Stimulated activated CD4-positive, alpha-beta T cell treated with anti-CD3 and anti-CD28 coated beads, Interleukin-1b, Interleukin-23, amount 100 ng/mL, for 48 hours (primary cell): Measurements from ENCODE around the gene HDLBP.

ENCODE experiments used
- DNase-seq: peaks from one replicate; pipeline ENCODE4 v3.0.0-alpha.2; 2020

The HDLBP gene

DNA sequence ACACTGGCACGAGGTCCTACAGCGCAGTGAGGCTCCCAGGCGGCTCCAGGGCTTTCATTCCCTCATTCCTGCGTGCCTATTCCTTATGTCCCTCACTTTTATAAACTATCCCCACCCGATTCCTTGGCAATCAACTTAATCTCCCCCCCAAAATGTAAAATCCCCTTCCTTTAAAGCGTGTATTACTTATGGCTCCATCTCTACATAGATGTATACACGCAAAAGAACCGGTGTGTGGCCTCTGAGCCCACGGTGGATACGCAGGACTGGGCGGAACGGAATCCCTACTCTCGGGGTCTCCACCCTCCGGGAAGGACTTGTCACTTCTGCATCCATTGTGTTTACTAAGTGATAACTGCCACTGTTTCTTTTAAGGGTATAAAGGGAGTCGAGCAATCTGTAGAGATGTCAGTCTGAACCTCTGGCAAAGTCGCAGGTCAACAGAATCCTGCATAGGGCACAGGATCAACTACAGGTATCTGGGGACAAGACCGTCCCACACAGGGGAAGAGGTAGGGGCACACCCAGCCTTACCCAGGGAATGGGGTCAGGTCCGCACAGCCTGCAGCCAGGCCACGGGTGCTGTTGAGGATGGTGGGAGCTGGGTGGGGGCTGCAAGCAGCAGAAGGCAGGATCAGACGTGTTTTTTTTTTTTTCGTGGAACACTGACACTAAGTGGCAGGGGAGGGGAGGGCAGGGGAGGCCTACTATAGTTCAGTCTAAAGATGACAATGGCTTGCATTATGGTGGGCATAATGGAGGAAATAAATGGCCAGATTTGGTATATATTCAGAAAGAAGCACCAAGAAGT lies 42.1 kb downstream of the HDLBP start:
- DNase-seq, result no peak

DNA sequence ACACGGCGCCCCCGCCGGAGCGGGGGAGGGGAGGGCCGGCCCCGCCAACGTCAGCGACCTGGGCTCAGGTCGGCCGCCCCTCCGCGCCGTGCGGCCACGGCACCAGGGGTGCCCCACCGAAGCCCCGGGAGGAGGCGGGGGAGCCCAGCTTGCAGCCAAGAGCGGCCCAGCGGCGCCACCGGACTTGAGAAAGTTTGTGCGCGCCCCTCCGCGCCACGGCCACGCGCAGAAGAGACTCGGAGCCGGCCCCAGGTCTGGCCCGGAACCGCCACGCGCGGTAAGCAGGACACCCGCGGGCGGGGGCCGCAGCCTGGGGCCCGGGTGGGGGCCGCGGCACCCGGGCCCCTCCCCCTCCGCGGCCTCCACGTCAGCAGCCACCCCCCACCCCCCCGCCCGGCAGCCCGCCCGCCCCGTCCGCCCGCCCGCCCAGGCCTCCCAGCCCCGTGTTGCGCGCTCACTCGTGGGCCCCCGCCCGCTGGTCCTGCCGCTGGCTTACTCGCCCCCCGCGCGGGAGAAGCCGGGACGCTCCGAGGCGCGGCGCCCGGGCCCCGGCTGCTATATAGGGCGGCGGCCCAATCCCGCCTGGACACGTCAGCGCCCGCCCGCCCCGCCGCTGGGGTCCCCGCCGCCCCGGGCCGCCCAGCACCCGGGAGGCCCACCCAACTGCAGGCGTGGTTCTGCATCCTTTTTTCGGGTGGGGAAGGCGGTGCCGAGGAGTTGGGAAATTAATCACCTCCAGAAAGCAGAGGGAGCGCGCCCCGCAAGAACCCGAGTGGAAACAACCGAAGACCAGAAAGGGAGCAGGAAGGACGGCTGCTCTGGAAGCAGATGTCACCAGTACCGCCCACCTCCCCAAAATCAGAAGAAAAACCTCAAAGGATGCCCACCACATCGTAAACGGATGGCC lies 42.9 kb downstream of the HDLBP start:
- DNase-seq, result peak; percentile 24

DNA sequence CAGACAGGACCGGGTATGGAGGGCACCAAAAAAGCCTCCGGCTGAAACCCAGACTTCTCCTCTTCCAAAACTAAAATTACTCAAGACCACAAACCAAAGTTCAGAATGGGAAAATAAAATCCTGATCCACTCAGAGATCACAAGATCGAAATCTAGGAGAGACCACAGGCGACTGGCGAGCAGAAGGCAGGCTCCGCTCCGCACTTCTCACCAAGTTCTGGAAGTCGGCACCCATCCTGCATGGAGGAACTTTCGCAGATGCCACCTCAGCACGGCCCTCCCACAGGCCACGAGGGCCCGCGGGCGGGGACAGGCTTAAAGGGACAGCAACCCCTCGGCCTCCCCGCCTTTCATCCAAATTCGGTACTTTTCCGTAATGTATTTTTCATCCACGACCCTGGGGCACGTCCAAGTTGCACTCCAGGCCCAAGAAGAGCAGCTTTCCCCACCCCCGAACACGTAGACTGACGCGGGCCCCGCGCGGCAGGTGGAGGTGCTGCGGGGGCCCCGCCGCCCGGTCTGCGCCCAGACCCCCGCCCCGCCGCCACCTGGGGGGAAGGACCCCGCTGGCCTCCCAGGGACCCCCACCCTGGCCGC lies 43.7 kb downstream of the HDLBP start:
- DNase-seq, result peak; percentile 55

DNA sequence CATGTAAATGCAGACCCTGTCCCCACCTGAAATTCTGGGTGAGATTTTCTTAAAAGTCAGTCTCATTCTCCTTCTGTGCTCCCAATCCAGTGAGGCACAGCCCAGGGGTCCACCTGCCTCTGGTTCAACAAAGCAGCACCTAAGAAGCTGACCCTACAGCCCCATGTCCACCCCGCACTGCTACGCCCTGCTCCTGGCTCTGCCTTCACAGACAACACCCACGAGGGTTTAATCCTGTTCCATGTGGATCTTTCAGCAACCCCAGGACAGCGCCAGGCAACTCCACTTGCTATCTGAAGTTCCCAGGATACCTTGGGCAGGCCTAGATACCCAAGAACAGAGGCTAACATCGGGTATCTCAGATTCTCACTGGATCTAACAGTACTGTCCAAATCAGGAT lies 44.9 kb downstream of the HDLBP start:
- DNase-seq, result no peak

DNA sequence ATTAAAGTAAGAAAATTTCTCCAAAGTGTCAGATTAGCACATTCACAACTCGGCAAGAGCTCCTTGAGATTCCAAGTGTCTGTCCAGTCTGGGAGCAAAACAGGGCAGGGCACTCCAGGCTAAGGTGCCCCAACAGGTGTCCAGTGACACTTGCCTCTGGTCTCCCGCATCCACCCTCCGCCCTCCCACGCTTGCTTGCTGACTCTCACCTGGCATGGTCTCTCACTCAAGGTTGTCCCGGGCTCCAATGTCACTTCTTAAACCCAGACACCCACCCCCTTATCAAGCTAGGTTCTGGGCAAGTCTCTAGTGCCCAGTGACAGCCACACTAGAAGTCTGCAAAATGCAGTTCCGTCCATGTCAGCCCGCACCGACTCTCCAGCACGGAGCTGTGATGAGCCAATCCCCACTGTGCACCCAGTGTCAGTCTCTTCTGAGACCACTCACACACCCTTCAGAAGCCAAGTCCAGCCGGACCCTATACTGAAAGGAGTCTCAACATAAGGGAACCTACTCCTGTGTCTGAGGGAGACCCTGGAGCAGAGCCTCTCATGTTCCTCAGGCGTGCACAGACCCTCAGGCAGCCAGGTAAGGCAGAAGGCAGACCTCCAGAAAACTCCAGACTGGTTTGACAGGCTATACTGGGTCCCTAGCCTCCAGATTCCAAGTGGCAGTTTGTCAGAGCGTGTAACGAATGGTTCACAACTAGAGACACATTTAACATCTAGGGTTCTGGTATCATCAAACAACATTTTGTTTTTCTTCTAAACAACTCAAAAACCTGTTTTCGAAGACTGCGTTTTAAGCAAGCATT lies 45.6 kb downstream of the HDLBP start:
- DNase-seq, result no peak

DNA sequence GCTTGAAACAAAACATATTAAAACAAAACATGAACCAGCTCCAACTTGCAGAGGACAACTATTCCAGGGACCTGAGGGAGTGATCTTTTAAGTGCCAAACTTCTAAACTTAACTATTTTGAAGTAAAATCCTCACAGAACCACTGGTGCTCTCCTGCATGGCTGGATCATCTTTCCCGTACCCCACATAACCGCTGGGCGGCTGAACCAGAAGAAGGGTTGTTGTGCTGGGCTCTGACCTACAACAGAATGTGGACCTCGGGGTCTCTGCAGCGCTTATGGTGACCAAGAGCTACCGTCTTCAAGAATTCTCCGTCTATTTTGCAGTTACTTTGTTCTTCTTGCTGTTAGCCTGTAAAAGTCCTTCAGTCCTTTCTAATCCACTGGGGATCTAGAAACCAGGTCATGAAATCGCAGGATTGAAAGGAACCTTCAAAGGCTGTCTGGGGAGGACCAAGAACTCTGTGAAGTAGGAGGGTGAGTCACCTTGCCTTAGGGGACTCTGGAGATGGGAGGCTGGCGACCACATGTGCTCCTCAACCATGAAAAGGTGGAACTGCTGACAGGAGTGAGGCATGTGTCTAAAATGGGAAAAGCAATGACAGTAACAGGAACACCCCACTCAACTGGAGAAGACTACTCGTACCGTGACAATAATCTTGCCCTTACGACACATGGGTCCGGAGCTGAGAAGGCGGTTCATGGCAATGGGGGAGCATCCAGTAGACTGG lies 46.6 kb downstream of the HDLBP start:
- DNase-seq, result no peak

DNA sequence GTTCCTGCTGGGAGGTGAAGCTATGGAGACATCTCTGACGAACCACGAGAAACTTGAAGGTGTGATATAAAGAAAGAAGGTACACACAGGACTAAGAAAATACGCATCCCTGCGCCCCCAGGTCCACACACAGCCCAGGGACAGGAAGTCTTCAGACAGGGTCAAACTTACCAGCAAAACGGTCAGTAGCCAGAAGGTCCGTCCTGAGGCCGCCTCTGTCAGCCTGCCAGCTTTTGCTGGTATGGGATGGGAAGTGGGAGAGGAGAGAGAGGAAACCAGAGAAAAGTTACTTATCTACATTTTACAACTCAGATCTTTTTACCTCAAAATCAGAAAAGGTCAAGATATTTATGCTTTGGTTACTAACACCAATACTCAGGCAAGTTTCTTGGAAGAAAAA lies 47.2 kb downstream of the HDLBP start:
- DNase-seq, result no peak

DNA sequence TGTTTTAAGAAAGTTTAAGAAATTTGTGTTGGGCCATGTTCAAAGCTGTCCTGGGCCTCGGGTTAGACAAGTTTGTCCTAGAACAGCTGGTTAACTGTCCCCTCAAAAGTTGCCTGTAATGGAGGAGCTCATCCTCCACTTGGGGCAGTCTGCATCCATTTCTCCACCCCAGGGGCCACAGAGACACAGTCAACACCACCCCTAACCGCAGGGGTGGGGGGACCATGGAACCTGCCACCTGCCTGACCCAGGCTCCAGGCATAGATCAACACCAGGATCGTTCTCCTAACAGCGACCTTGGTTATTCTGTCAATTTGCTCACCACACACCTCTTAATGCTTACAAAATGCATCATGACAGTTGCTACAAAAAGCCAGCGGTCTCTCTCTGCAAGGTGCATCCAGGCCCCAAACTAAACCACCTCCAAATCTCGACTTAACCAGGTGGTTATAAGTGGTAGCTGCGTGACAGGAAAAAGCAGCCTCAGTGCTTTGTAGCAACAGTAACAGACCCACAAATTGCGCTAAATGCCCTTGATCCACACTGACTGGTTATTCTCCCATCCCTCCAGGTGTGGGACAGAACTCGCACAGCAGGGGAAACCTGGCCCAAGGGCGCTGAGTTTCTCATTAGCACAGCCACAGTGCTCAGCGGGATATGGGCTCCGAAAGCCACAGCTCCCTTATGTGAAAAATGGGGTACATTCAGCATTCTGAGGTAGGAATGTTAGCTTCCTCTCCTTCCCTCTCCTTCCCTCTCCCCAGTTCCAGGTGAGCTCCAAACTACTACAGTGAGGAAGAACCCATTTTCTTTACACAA lies 48.0 kb downstream of the HDLBP start:
- DNase-seq, result no peak

DNA sequence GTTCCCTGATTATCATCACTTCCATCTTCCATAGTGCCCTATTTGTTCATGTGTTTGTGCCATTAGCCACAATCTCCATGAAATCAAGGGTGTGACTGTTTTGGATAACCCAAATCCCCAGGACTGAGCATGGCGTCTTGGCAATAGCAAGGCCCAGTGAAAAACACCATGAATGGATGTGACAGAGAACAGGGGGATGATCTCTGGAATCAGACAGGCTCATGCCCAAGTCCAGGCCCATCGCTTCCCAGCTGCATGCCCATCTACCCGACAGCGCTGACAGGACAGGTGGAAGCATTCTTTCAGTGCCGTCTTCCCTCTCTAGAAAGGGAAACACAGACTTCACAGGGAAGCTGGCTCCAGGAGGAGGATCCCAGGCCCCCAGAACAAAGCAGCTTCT lies 50.0 kb downstream of the HDLBP start:
- DNase-seq, result no peak

DNA sequence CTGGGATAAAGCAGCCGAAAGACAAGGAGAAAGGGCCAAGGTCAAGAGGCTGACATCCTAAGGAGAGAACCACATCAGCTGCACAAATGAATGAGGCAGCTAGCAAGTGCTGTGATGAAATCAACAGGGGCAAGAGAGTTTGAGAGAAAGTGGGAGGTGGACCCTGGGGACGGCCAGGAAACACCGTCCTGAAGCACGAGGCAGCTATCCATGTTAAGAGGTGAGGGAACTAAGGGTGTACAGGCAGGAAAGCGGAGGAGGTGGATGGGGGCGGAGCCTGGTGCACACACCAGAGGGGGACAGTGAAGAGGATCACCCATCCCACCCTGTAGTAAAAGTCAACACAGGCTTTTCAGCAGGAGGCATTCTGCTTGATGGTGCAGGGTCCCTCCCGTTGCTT lies 52.4 kb downstream of the HDLBP start:
- no peak for DNase-seq

DNA sequence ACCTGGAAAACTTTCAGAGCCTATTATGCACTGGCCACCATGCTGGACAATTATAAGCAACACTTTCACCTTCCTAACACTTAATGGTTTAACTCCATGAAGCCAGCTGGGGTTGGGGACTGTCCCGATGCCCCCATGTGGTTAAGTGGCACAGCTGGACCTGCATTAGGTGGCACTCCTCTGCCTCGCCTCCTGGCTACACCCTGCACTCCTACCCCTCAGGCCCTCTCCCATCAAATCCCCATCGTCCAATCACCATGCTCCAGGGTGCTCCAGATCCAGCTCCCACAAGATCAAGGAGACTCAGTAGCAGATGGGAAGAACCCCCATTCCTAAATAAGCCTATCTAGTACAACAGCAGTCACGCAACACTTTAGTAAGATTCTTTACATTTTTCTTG lies 53.8 kb downstream of the HDLBP start:
- DNase-seq, result no peak

DNA sequence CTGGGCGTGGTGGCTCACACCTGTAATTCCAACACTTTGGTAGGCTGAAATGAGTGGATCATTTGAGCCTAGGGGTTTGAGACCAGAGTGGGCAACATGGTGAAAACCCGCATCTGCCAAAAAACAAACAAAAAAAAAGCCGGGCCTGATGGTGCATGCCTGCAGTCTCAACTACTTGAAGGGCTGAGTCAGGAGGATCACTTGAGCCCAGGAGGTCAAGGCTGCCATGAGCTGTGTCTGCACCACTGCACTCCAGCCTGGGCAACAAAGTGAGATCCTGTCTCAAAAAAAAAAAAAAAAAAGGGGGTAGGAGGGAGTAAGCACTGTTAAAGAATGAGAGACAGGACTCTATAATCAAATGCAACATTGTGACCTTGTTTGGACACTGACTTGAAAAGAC lies 54.6 kb downstream of the HDLBP start:
- no peak for DNase-seq

DNA sequence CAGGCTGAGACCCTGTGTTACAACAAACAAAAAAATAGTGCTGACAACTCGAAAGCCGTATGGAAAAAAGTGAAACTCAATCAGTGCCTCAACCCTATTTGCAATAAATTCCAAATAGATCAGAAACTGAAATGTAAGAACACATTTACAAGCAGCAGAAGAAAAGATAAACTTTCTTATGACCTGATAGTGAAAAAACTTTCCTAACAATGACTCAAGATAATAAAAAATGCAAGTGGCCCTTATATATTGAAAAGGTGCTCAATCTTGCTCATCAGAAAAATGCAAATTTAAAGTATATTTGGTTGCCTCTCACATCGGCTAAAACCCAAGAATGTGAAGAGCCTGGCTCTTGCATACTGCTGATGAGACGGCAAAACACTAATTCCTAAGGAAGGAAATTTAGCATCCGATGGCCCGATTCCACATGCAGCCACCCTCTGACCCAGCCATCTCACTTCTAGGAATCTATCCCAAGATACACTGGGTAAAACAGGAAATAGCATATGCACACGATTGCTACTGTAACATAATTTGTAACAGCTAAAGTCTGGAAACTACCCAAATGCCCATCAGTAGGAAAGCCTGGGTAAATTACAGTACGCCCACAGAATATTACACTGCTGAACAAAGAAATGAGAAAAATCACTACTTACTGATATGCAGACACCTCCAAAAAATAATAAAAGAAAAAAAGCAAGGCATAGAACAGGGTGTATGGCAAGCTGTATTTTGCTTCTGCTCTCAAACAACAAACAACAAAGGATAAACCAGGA lies 56.8 kb downstream of the HDLBP start:
- DNase-seq, result no peak

DNA sequence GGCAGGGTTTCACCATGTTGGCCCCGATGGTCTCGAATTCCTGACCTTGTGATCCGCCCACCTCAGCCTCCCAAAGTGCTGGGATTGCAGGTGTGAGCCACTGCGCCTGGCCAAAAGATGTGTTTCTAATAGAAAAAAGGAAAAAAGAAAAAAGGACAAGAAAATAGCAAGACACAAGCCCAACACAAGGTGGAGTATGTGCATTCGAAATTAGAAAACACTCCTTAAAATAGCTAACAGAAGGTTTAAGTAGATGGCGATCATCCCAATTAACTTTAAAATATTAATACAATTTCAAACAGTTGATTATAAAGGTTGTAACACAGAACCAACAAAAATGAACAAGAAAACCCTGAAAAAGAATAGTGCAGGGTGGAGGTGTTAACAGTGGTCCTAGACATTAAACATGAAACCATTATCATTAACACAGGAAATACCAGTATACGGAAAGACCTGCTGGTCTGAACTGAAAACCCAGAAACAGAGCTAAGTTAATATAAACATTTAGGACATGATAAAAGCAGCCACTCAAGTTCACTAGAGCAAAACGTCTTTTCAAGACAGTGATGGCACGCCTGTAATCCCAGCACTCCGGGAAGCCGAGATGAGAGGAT lies 57.9 kb downstream of the HDLBP start:
- DNase-seq, result no peak

DNA sequence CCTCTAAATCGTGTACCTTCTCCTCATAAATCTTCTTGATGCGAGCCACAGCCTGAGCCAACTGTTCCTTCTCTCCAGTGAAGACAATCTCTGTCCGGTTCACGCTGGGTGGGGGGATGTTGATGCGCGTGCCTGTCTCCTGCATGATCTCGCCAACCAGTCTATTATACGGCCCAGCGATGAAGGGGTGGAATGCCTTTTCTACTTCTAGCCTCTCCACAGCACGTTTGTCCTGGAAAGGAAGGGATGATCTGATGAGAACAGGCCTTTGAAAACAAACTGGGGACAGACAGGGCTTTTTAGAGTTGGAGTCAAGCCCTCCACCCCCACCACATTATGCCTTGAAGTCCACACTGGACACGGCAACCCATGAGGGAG lies 59.3 kb downstream of the HDLBP start:
- no peak for DNase-seq

DNA sequence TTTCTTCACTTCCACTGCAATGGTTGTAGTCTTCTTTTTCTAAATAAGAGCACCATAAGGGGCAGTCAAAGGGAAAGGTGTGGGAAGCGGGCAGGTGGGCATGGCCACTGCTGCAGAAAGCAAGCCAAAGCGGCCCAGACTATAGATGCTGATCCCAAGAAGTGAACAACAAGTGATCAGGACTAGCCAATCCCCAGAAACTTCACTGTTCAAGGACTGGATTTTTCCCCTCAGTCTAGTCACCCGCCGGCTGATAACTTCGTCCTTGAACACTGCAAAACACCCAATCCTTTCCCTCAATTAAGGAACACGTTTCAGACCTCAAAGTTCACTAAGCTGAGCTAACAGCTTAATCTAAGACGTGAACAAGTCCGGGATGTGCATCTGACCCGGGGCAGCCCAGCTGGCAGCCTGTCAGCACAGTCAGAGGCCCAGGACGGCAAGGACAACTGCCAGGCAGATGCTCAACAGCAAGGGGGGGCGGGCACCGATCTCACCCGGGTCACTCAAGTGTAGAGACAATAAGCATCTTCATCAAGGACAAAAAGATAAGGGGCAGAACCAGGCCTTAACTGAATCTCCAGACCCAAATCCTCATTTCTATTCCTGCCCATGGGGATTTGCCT lies 59.8 kb downstream of the HDLBP start:
- DNase-seq, result no peak

DNA sequence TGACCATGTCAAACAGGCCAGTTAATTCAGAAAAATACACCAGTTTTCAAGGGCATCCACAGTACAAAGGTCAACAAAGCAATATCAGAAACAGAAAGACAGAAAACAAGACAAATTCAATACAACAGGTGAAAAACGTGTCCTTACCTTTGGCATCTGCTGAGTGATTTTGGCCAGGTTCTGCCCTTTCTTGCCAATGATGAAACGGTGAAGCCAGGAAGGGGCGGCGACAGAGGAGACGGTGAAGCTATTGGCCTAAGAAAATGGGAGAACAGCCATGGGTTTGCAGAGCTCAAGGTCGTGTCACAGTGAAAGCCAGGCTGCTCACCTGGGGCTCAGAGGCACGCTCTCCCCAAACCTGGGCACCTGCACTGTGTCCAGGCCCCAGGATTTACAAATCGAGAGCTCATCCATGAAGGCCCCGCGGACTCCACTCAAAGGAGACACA lies 60.5 kb downstream of the HDLBP start:
- DNase-seq, result no peak

DNA sequence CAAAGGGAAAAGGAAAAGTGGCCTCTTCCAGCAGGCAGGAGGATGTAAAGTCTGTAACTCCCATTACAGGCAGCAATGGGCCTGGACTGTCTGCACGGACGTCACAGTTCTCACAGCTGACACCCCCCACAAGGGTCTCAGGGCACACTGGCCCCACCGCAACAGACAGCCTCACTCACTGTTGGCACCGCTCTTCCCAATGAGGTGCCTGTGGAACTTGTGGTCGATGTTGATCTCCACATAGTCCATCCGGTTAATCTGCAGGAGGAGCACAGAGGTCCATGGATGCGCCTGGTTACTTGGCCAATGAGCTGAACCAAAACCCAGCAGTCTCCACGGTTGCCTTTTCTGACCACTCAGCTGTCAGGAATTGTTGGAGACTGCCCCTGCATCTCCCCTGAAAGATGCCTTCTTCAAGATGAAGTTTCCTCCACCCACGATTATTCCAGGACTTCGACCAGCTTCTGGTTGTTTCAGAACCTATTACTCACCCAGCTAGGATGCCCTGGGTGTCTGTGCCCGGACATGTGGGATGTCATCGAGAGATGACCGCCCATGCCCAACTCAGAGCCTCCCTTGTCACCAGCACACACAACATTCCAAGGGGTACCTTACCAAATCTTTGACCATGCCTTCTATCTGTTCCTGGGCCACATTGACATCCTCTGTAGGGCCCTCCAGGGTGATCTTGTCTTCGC lies 62.5 kb downstream of the HDLBP start:
- DNase-seq, result no peak

DNA sequence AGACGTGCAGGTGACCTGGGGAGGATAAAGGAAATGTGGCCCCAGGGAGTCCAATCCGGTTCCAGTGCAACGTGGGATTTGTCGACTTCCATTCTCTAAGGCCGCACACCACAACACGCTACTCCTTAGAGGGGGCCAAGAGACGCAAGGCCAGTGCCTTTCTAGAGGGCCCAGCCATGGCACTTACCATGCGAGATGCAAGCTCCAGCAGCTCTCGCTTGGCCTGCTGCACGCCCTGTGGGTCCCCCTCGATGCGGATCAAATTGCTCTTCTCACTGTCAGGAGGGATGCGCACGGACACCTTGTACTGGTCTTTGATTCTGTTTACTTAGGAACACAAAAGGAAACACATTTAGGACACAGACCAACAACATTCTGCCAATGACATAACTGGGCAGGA lies 65.8 kb downstream of the HDLBP start:
- DNase-seq, result no peak
